ENCODE data around the gene CCDC187. TPM values are rescaled to one million over a fixed set of nuclear protein-coding genes. Genes with fewer than 3 reads are reported as not detected.

CCDC187 gene
- total and polyA plus RNA-seq, 2 of the 8 experiments (the other 6 are each of a cell fraction or from before 2014, with no cell fraction given), result 0.02 TPM; not detected in 1

DNA sequence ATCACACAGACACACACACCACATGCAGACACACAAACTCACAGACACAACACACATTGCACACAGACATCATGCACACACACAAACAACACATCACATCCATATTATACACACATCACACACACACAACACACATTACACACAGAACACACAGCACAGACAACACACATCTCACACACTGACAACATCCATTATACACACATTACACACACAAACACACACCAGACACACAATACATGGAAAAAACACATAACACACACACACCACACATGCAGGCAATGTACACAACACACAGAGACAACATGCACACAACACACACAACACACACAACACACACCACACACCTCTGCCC, 4.8 kb upstream of the CCDC187 start:
- no peak overlapping the region for H2BK5ac ChIP-seq (ENCODE audit: low read depth, low read length)
- H3K4me2 ChIP-seq (ENCODE audit: insufficient read depth in 1 of 2, low read depth in 2 of 2, low read length in 2 of 2), result no peak overlapping the region
- H3K4me1 ChIP-seq (replicated peaks in 1 of 4; ENCODE audit: control insufficient read depth in 3 of 4, insufficient read depth in 4 of 4, low read length in 3 of 4), result peaks cover 0 to 3% (median 0%) of the 10 kb centered on the region in 4 experiments; a peak in 1 of 7 replicates
- H2BK120ac ChIP-seq (replicated peaks; ENCODE audit: low read depth, low read length), result no peak overlapping the region
- H3K23ac ChIP-seq (ENCODE audit: insufficient read length), result no peak overlapping the region
- H3K27me3 ChIP-seq (replicated peaks in 1 of 4; ENCODE audit: control insufficient read depth in 3 of 4, extremely low read depth in 1 of 4, insufficient read depth in 3 of 4, low read length in 3 of 4), result no peaks in the 10 kb centered on the region; a peak in 1 of 7 replicates
- POLR2A ChIA-PET (ENCODE audit: partially characterized antibody), result no interaction called here
- CTCF ChIA-PET (ENCODE audit: partially characterized antibody), result no interaction called here
- no peak overlapping the region for H3K14ac ChIP-seq (ENCODE audit: insufficient read length)
- no peak overlapping the region for H4K8ac ChIP-seq (ENCODE audit: extremely low read depth, insufficient read depth, low read length)
- H4K91ac ChIP-seq (replicated peaks; ENCODE audit: insufficient read length, low read length), result no peak overlapping the region
- no peak overlapping the region for H3K4ac ChIP-seq (replicated peaks; ENCODE audit: insufficient read length, low read depth, low read length)
- peaks cover 0 to 20% of the 10 kb centered on the region in 2 experiments for H4K20me1 ChIP-seq (replicated peaks in 1 of 2; ENCODE audit: control insufficient read depth in 1 of 2, insufficient read depth in 2 of 2, low read length in 2 of 2)
- no peak overlapping the region for H3K4me3 ChIP-seq (ENCODE audit: extremely low read depth in 1 of 4, insufficient read depth in 2 of 4, low read depth in 3 of 4, low read length in 4 of 4)
- FAIRE-seq, result no peak
- H3K79me2 ChIP-seq (ENCODE audit: control insufficient read depth in 1 of 2, insufficient read depth in 2 of 2, low read length in 2 of 2), result no peaks in the 10 kb centered on the region
- no peaks in the 10 kb centered on the region; a peak in 1 of 8 replicates for H3K36me3 ChIP-seq (ENCODE audit: control insufficient read depth in 2 of 4, insufficient read depth in 4 of 4, low read length in 3 of 4)
- H2BK15ac ChIP-seq (ENCODE audit: low read length), result peak overlapping the region; percentile 21
- H2AFZ ChIP-seq (ENCODE audit: low read length), result no peak overlapping the region
- H2AK5ac ChIP-seq (ENCODE audit: low read depth, low read length), result peak overlapping the region; percentile 96
- no peak overlapping the region for H3K27ac ChIP-seq (ENCODE audit: low read depth, low read length)
- peak overlapping the region in 1 of 4 experiments; percentile 46; a peak in 2 of 7 replicates for H3K9ac ChIP-seq (replicated peaks in 1 of 4; ENCODE audit: extremely low read depth in 1 of 4, low read depth in 3 of 4, low read length in 3 of 4)
- no peak for TF ChIP-seq TAF7 (optimal IDR thresholded peaks at IDR 0.05; ENCODE audit: borderline replicate concordance, low read depth, low read length)
- TF ChIP-seq NRF1 (IDR thresholded peaks at IDR 0.05; ENCODE audit: low read depth, low read length), result no peak
- no peak for TF ChIP-seq KDM4A (IDR thresholded peaks at IDR 0.05; ENCODE audit: low read depth, low read length, severe bottlenecking)
- no peak for TF ChIP-seq RFX5 (IDR thresholded peaks at IDR 0.05; ENCODE audit: borderline replicate concordance, low read depth, low read length)
- TF ChIP-seq SP2 (IDR thresholded peaks at IDR 0.05; ENCODE audit: low read length), result no peak
- no peak for TF ChIP-seq TCF12 (IDR thresholded peaks at IDR 0.05; ENCODE audit: low read depth, low read length)
- no peak for TF ChIP-seq FOSL1 (IDR thresholded peaks at IDR 0.05; ENCODE audit: insufficient read depth, low read depth, low read length)
- no peak for TF ChIP-seq TBP (IDR thresholded peaks at IDR 0.05; ENCODE audit: low read depth, low read length)
- TF ChIP-seq SIN3A (conservative IDR thresholded peaks at IDR 0.05 in 1 of 2, IDR thresholded peaks at IDR 0.05 in 1 of 2; ENCODE audit: low read depth in 1 of 2, low read length in 2 of 2), result no peak
- TF ChIP-seq SUZ12 (IDR thresholded peaks at IDR 0.05; ENCODE audit: low read length), result no peak
- peaks cover 25% of the 10 kb centered on the region for H3K23me2 ChIP-seq (ENCODE audit: low read depth, low read length)
- H2BK12ac ChIP-seq (ENCODE audit: low read depth, low read length), result peak overlapping the region; percentile 88; the same call in 1 of the 2 replicates
- no peaks in the 10 kb centered on the region; the same call in 1 of the 2 replicates for H3K79me1 ChIP-seq (ENCODE audit: low read depth, low read length)
- no peak overlapping the region for H3K18ac ChIP-seq (ENCODE audit: extremely low read depth, low read length)
- no peak for DNase-seq (ENCODE audit: low read depth in 1 of 2, low spot score in 2 of 2)
- no peak overlapping the region; the same call in 1 of the 2 replicates for H2BK20ac ChIP-seq (ENCODE audit: low read length)
- H4K5ac ChIP-seq (ENCODE audit: insufficient read length, low read depth, low read length), result no peak overlapping the region
- H3K9me3 ChIP-seq (ENCODE audit: insufficient read depth in 2 of 2, low read depth in 1 of 2, low read length in 1 of 2), result no peaks in the 10 kb centered on the region
- peak overlapping the region; percentile 91 for H3K56ac ChIP-seq (replicated peaks; ENCODE audit: insufficient read length, low read depth, low read length)
